ENCODE results near the gene HYAL1.
A peak's percentile ranks its signal among the peaks of the same experiment; 100 is the strongest.

The HYAL1 gene

GRCh38 chr3:50300681-50301254 is 2.6 kb downstream of the HYAL1 start:
- Histone ChIP-seq H3K9me3 (ENCODE audit: insufficient read depth, low read depth, low read length) (peaks cover 2% of the 10 kb centered on the region), H2BK120ac (ENCODE audit: insufficient read depth, low read length, poor library complexity) (peak overlapping the region; percentile 43), H3K23ac (ENCODE audit: low read length) (no peak overlapping the region), H4K8ac (ENCODE audit: low read depth, low read length) (peak overlapping the region; percentile 51), H3K36me3 (ENCODE audit: control insufficient read depth in 1 of 2, insufficient read depth in 2 of 2, low read length in 2 of 2) (peaks cover 4 to 5% of the 10 kb centered on the region in 2 experiments), H3K27ac (ENCODE audit: low read depth, low read length) (no peak overlapping the region), H3K4me3 (ENCODE audit: low read depth, low read length) (no peak overlapping the region), H3K79me2 (ENCODE audit: control insufficient read depth, insufficient read depth, low read length, poor library complexity) (peaks cover 3% of the 10 kb centered on the region), H2AK5ac (ENCODE audit: low read length) (peak overlapping the region; percentile 81), H3K18ac (ENCODE audit: low read length) (peak overlapping the region; percentile 34), H2BK5ac (ENCODE audit: low read depth, low read length, poor library complexity) (no peak overlapping the region), H3K9ac (ENCODE audit: low read length) (no peak overlapping the region), H3K4ac (ENCODE audit: low read depth, low read length) (peak overlapping the region; percentile 2), H3K4me1 (ENCODE audit: control insufficient read depth in 1 of 2, insufficient read depth in 2 of 2, low read length in 2 of 2) (peaks cover 19 to 24% of the 10 kb centered on the region in 2 experiments), H3K27me3 (ENCODE audit: insufficient read depth, low read length) (no peaks in the 10 kb centered on the region), H2AFZ (ENCODE audit: insufficient read depth, low read length, poor library complexity) (no peak overlapping the region), H3K14ac (ENCODE audit: low read length) (peak overlapping the region; percentile 23), H2BK12ac (ENCODE audit: low read length) (peak overlapping the region; percentile 74), H3K4me2 (ENCODE audit: low read length) (no peak overlapping the region), H3K79me1 (ENCODE audit: low read length) (peaks cover 24% of the 10 kb centered on the region), H4K91ac (ENCODE audit: low read depth, low read length) (peak overlapping the region; percentile 37), H4K12ac (ENCODE audit: low read depth, low read length) (peak overlapping the region; percentile 31)
- WGBS (ENCODE audit: extremely low coverage, insufficient coverage, insufficient read length): no CpG with 5 or more reads among the region's 6 CpGs
- no peak for DNase-seq

- H3K79me1 ChIP-seq (ENCODE audit: low read length): peaks cover 24% of the 10 kb centered on the region
- no CpG with 5 or more reads among the region's 12 CpGs for WGBS (ENCODE audit: extremely low coverage, insufficient coverage, insufficient read length)
- peak overlapping the region; percentile 23 for H3K14ac ChIP-seq (ENCODE audit: low read length)
- H2AK5ac ChIP-seq (ENCODE audit: low read length): peak overlapping the region; percentile 81
- peak overlapping the region; percentile 69 for H3K27ac ChIP-seq (ENCODE audit: low read depth, low read length)
- peak overlapping the region; percentile 2 for H3K4ac ChIP-seq (ENCODE audit: low read depth, low read length)
- peak overlapping the region; percentile 74 for H2BK12ac ChIP-seq (ENCODE audit: low read length)
- peak overlapping the region; percentile 29 for H2BK5ac ChIP-seq (ENCODE audit: low read depth, low read length, poor library complexity)
- peak overlapping the region; percentile 70 for H3K4me2 ChIP-seq (ENCODE audit: low read length)
- H3K79me2 ChIP-seq (ENCODE audit: control insufficient read depth, insufficient read depth, low read length, poor library complexity): peaks cover 3% of the 10 kb centered on the region
- peak overlapping the region; percentile 37 for H4K91ac ChIP-seq (ENCODE audit: low read depth, low read length)
- H3K18ac ChIP-seq (ENCODE audit: low read length): peak overlapping the region; percentile 34
- peaks cover 2% of the 10 kb centered on the region for H3K9me3 ChIP-seq (ENCODE audit: insufficient read depth, low read depth, low read length)
- peak overlapping the region; percentile 32 for H3K4me3 ChIP-seq (ENCODE audit: low read depth, low read length)
- peaks cover 19 to 24% of the 10 kb centered on the region in 2 experiments for H3K4me1 ChIP-seq (ENCODE audit: control insufficient read depth in 1 of 2, insufficient read depth in 2 of 2, low read length in 2 of 2)
- peak overlapping the region; percentile 31 for H4K12ac ChIP-seq (ENCODE audit: low read depth, low read length)
- H3K23ac ChIP-seq (ENCODE audit: low read length): no peak overlapping the region
- H3K36me3 ChIP-seq (ENCODE audit: control insufficient read depth in 1 of 2, insufficient read depth in 2 of 2, low read length in 2 of 2): peaks cover 4 to 5% of the 10 kb centered on the region in 2 experiments
- H2AFZ ChIP-seq (ENCODE audit: insufficient read depth, low read length, poor library complexity): peak overlapping the region; percentile 66
- DNase-seq: peak in 1 of 2 donors; percentile 16
- peak overlapping the region; percentile 43 for H2BK120ac ChIP-seq (ENCODE audit: insufficient read depth, low read length, poor library complexity)
- no peaks in the 10 kb centered on the region for H3K27me3 ChIP-seq (ENCODE audit: insufficient read depth, low read length)
- peak overlapping the region; percentile 11 for H3K9ac ChIP-seq (ENCODE audit: low read length)
- peak overlapping the region; percentile 51 for H4K8ac ChIP-seq (ENCODE audit: low read depth, low read length)
Observed at GRCh38 chr3:50299929-50300680, 3.3 kb downstream of the HYAL1 start.

DNA sequence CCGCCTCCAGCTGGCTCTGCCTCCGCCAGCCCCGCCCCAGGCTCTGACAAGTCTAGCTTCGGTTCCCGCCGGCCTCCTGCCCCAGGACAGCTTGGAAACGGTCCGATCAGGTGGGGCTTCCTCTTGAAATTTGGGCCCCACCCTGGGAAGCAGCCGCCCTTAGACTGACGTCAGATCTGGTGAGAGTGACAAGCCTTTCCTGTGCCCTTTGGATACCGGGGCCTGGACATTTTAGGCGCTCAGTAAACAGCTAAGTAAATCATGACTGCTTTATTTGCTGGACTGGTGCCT is 3.8 kb downstream of the HYAL1 start:
- H3K79me1 ChIP-seq (ENCODE audit: low read length): peaks cover 24% of the 10 kb centered on the region
- peak overlapping the region; percentile 9 for H4K12ac ChIP-seq (ENCODE audit: low read depth, low read length)
- H4K91ac ChIP-seq (ENCODE audit: low read depth, low read length): peak overlapping the region; percentile 37
- H3K36me3 ChIP-seq (ENCODE audit: control insufficient read depth in 1 of 2, insufficient read depth in 2 of 2, low read length in 2 of 2): peaks cover 4 to 5% of the 10 kb centered on the region in 2 experiments
- peak overlapping the region; percentile 23 for H3K14ac ChIP-seq (ENCODE audit: low read length)
- H2AFZ ChIP-seq (ENCODE audit: insufficient read depth, low read length, poor library complexity): no peak overlapping the region
- no peak overlapping the region for H3K18ac ChIP-seq (ENCODE audit: low read length)
- H2BK5ac ChIP-seq (ENCODE audit: low read depth, low read length, poor library complexity): peak overlapping the region; percentile 29
- H3K23ac ChIP-seq (ENCODE audit: low read length): no peak overlapping the region
- H3K79me2 ChIP-seq (ENCODE audit: control insufficient read depth, insufficient read depth, low read length, poor library complexity): peaks cover 3% of the 10 kb centered on the region
- H3K27me3 ChIP-seq (ENCODE audit: insufficient read depth, low read length): no peaks in the 10 kb centered on the region
- H3K4me1 ChIP-seq (ENCODE audit: control insufficient read depth in 1 of 2, insufficient read depth in 2 of 2, low read length in 2 of 2): peaks cover 19 to 24% of the 10 kb centered on the region in 2 experiments
- DNase-seq: no peak
- H2BK120ac ChIP-seq (ENCODE audit: insufficient read depth, low read length, poor library complexity): peak overlapping the region; percentile 43
- H3K9ac ChIP-seq (ENCODE audit: low read length): peak overlapping the region; percentile 11
- peak overlapping the region; percentile 69 for H3K27ac ChIP-seq (ENCODE audit: low read depth, low read length)
- peak overlapping the region; percentile 47 for H4K8ac ChIP-seq (ENCODE audit: low read depth, low read length)
- no peak overlapping the region for H2BK12ac ChIP-seq (ENCODE audit: low read length)
- H3K4ac ChIP-seq (ENCODE audit: low read depth, low read length): no peak overlapping the region
- peak overlapping the region; percentile 32 for H3K4me3 ChIP-seq (ENCODE audit: low read depth, low read length)
- peak overlapping the region; percentile 70 for H3K4me2 ChIP-seq (ENCODE audit: low read length)
- WGBS (ENCODE audit: extremely low coverage, insufficient coverage, insufficient read length): no CpG with 5 or more reads among the region's 12 CpGs
- H3K9me3 ChIP-seq (ENCODE audit: insufficient read depth, low read depth, low read length): peaks cover 2% of the 10 kb centered on the region
- H2AK5ac ChIP-seq (ENCODE audit: low read length): peak overlapping the region; percentile 6

- peak within 1 kb of the TSS; percentile 82 for H4K8ac ChIP-seq (ENCODE audit: low read depth, low read length)
- H4K12ac ChIP-seq (ENCODE audit: low read depth, low read length): peak within 1 kb of the TSS; percentile 31
- H2AFZ ChIP-seq (ENCODE audit: insufficient read depth, low read length, poor library complexity): peak within 1 kb of the TSS; percentile 66
- H3K27ac ChIP-seq (ENCODE audit: low read depth, low read length): peak within 1 kb of the TSS; percentile 69
- H3K79me1 ChIP-seq (ENCODE audit: low read length): peaks cover 24% of the 10 kb centered on the region
- H3K18ac ChIP-seq (ENCODE audit: low read length): peak within 1 kb of the TSS; percentile 49
- H3K9me3 ChIP-seq (ENCODE audit: insufficient read depth, low read depth, low read length): peaks cover 2% of the 10 kb centered on the region
- H4K91ac ChIP-seq (ENCODE audit: low read depth, low read length): peak within 1 kb of the TSS; percentile 90
- H3K14ac ChIP-seq (ENCODE audit: low read length): peak within 1 kb of the TSS; percentile 83
- DNase-seq: peak; percentile 99
- H3K79me2 ChIP-seq (ENCODE audit: control insufficient read depth, insufficient read depth, low read length, poor library complexity): peaks cover 3% of the 10 kb centered on the region
- peak within 1 kb of the TSS; percentile 14 for H3K4ac ChIP-seq (ENCODE audit: low read depth, low read length)
- peak within 1 kb of the TSS; percentile 73 for H3K9ac ChIP-seq (ENCODE audit: low read length)
- no CpG with 5 or more reads among the region's 61 CpGs for WGBS (ENCODE audit: extremely low coverage, insufficient coverage, insufficient read length)
- H3K4me2 ChIP-seq (ENCODE audit: low read length): peak within 1 kb of the TSS; percentile 75
- no peak within 1 kb of the TSS for H3K23ac ChIP-seq (ENCODE audit: low read length)
- peak within 1 kb of the TSS; percentile 74 for H2BK12ac ChIP-seq (ENCODE audit: low read length)
- H3K4me3 ChIP-seq (ENCODE audit: low read depth, low read length): peak within 1 kb of the TSS; percentile 85
- H2BK5ac ChIP-seq (ENCODE audit: low read depth, low read length, poor library complexity): peak within 1 kb of the TSS; percentile 37
- peaks cover 4 to 5% of the 10 kb centered on the region in 2 experiments for H3K36me3 ChIP-seq (ENCODE audit: control insufficient read depth in 1 of 2, insufficient read depth in 2 of 2, low read length in 2 of 2)
- H2BK120ac ChIP-seq (ENCODE audit: insufficient read depth, low read length, poor library complexity): peak within 1 kb of the TSS; percentile 65
- H3K27me3 ChIP-seq (ENCODE audit: insufficient read depth, low read length): no peaks in the 10 kb centered on the region
- H2AK5ac ChIP-seq (ENCODE audit: low read length): peak within 1 kb of the TSS; percentile 81
- H3K4me1 ChIP-seq (ENCODE audit: control insufficient read depth in 1 of 2, insufficient read depth in 2 of 2, low read length in 2 of 2): peaks cover 19 to 24% of the 10 kb centered on the region in 2 experiments
Observed at GRCh38 chr3:50298836-50299637, 4.3 kb downstream of the HYAL1 start, which contains the start of the genes HYAL3 and NAA80. Gene HYAL3 (minus strand): TSS chr3:50299405. CDS start chr3:50295602, 3,803 bp downstream. Gene NAA80 (minus strand): TSS chr3:50299405. CDS start chr3:50297463, 1,942 bp downstream.

Data from trophoblast cell (in vitro differentiated cells and primary cell).